HepG2 (cell line): Measurements from ENCODE around the gene MTA2. TPM values are rescaled to one million over a fixed set of nuclear protein-coding genes. Genes with fewer than 3 reads are reported as not detected.

Experiments
- AGO1 ChIP-seq: fragments of 200-400 bp; formaldehyde crosslinking; IDR thresholded peaks from 2 replicates; pipeline ENCODE4 v1.6.1; 2017; ENCODE audit warnings: mild to moderate bottlenecking, low read depth, low read length, moderate library complexity; ENCODE audit not compliant: poor library complexity, severe bottlenecking
- ISX ChIP-seq: sonication (generic); formaldehyde crosslinking; conservative IDR thresholded peaks from 2 replicates; pipeline ENCODE4 v1.5.0; 2020; ENCODE audit warnings: missing genetic modification reagents
- PTBP1 ChIP-seq: fragments of 200-400 bp; formaldehyde crosslinking; IDR thresholded peaks from 2 replicates; pipeline ENCODE4 v1.6.1; 2018; ENCODE audit warnings: low read length, low read depth; ENCODE audit not compliant: poor library complexity, severe bottlenecking
- RFX3 ChIP-seq: IDR thresholded peaks from 2 replicates; pipeline ENCODE4 v1.6.1; 2016; ENCODE audit warnings: missing biosample characterization, missing genetic modification reagents
- SALL2 ChIP-seq: sonication (generic); formaldehyde crosslinking; IDR thresholded peaks from 2 replicates; pipeline ENCODE4 v1.8.1; 2023; ENCODE audit warnings: mild to moderate bottlenecking, missing genetic modification reagents, inconsistent platforms
- SIX1 ChIP-seq: sonication (generic); formaldehyde crosslinking; IDR thresholded peaks from 2 replicates; pipeline ENCODE4 v1.4.0; 2020; ENCODE audit warnings: missing genetic modification reagents, borderline replicate concordance
- SPEN ChIP-seq: sonication (generic); formaldehyde crosslinking; IDR thresholded peaks from 2 replicates; pipeline ENCODE4 v1.5.1; 2020; ENCODE audit warnings: low read depth, mild to moderate bottlenecking, missing genetic modification reagents
- ZNF713 ChIP-seq: sonication (generic); formaldehyde crosslinking; IDR thresholded peaks from 2 replicates; pipeline ENCODE4 v1.4.0; 2020; ENCODE audit warnings: mild to moderate bottlenecking, missing genetic modification reagents
- polyA plus RNA-seq, 8 experiments: library from polyadenylated mRNA; depleted of rRNA in 3 of 8; stranded (reverse) in 7 of 8; unstranded in 1 of 8; fragments of >200 nt; fragmentation: Illumina TruSeq in 4 of 8; extraction: Trizol in 4 of 8; gene quantifications; 2 replicates each; pipeline versions ENCODE4 v1.2.1 to v1.2.3, GENCODE V29; 2011 to 2016; ENCODE audit warnings: low read depth in 4 of 8, missing spikeins in 1 of 8, mixed read lengths in 1 of 8; ENCODE audit not compliant: insufficient read depth in 1 of 8
- total RNA-seq, 5 experiments: library from RNA; depleted of rRNA; stranded (reverse); fragments of >200 nt; fragmentation: Illumina TruSeq; extraction: Trizol; gene quantifications; 2 replicates each; pipeline ENCODE4 v1.2.3, GENCODE V29; 2016; ENCODE audit warnings: low read depth in 1 of 5
- TF ChIP-seq, protein P1 (sequence below): conservative IDR thresholded peaks from 2 replicates; pipeline ENCODE4 v1.6.1; 2018; ENCODE audit warnings: missing genetic modification reagents
- TF ChIP-seq, protein P2 (sequence below): sonication (generic); formaldehyde crosslinking; IDR thresholded peaks from 2 replicates; pipeline ENCODE4 v1.4.0; 2020; ENCODE audit warnings: low read depth, mild to moderate bottlenecking, missing genetic modification reagents
- TF ChIP-seq, protein P3 (sequence below): sonication (generic); formaldehyde crosslinking; IDR thresholded peaks from 2 replicates; pipeline ENCODE4 v1.4.0; 2020; ENCODE audit warnings: missing genetic modification reagents, low read depth, mild to moderate bottlenecking, borderline replicate concordance
- TF ChIP-seq, protein P4 (sequence below), 2 experiments: sonication (generic) in 1 of 2; formaldehyde crosslinking in 1 of 2; IDR thresholded peaks; 2 replicates each; pipeline versions ENCODE4 v1.4.0 to v1.6.1; 2018 to 2020; ENCODE audit warnings: missing genetic modification reagents in 2 of 2, borderline replicate concordance in 1 of 2, low read depth in 1 of 2, mild to moderate bottlenecking in 1 of 2, missing biosample characterization in 1 of 2

Gene MTA2
- total and polyA plus RNA-seq, 2 of the 13 experiments (the other 11 are each of a cell fraction or from before 2014, with no cell fraction given), result 14.0 to 70.0 TPM

DNA sequence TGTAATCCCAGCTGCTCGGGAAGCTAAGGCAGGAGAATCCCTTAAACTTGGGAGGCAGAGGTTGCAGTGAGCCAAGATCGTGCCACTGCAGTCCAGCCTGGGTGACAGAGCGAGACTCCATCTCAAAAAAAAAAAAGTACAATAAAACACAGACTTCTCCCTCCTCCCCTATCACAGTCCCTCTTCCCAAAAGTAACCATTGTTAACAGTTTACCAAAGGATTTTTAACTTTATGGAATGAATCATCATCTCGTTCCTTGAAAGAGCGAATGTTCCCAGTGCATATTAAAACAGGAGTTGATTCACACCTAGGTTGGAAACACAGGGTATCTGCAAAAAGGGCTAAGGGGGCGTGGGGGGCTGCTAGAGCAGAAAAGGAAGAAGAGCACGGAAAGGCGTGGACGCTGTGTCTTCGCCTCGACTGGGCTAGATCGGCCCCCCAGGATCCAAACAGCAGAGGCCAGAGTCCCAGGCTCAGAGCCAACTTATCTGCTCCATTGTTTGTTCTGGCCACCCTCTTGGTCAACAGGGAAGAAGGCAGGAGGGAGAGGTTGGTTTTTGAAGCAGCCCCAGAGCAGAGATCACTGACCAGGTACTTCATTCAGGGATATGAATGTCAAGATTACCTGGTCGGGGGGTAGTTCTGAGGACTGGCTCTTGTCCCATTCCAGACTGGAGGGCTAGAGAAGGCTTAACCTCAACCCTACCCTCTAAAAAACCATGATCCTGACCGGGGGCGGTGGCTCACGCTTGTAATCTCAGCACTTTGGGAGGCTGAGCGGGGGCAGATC lies 52.9 kb downstream of the MTA2 start (continued):
- TF ChIP-seq, protein P1, sequence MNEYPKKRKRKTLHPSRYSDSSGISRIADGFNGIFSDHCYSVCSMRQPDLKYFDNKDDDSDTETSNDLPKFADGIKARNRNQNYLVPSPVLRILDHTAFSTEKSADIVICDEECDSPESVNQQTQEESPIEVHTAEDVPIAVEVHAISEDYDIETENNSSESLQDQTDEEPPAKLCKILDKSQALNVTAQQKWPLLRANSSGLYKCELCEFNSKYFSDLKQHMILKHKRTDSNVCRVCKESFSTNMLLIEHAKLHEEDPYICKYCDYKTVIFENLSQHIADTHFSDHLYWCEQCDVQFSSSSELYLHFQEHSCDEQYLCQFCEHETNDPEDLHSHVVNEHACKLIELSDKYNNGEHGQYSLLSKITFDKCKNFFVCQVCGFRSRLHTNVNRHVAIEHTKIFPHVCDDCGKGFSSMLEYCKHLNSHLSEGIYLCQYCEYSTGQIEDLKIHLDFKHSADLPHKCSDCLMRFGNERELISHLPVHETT, result peak; percentile 65
- no peak for TF ChIP-seq SPEN
- TF ChIP-seq ISX (CRISPR knock-in tag), result no peak
- TF ChIP-seq, protein P2, sequence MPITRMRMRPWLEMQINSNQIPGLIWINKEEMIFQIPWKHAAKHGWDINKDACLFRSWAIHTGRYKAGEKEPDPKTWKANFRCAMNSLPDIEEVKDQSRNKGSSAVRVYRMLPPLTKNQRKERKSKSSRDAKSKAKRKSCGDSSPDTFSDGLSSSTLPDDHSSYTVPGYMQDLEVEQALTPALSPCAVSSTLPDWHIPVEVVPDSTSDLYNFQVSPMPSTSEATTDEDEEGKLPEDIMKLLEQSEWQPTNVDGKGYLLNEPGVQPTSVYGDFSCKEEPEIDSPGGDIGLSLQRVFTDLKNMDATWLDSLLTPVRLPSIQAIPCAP, result no peak
- peak; percentile 50; the same call in 1 of the 2 replicates for TF ChIP-seq SALL2 (CRISPR knock-in tag)
- TF ChIP-seq, protein P3, sequence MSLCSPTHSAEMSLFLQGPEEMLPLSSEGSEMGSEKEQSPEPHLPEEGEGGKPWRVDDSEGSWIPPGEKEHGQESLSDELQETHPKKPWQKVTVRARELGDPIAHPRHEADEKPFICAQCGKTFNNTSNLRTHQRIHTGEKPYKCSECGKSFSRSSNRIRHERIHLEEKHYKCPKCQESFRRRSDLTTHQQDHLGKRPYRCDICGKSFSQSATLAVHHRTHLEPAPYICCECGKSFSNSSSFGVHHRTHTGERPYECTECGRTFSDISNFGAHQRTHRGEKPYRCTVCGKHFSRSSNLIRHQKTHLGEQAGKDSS (CRISPR knock-in tag), result no peak
- TF ChIP-seq RFX3, result no peak
- TF ChIP-seq SIX1 (CRISPR knock-in tag), result no peak
- TF ChIP-seq AGO1, result no peak
- TF ChIP-seq, protein P4, sequence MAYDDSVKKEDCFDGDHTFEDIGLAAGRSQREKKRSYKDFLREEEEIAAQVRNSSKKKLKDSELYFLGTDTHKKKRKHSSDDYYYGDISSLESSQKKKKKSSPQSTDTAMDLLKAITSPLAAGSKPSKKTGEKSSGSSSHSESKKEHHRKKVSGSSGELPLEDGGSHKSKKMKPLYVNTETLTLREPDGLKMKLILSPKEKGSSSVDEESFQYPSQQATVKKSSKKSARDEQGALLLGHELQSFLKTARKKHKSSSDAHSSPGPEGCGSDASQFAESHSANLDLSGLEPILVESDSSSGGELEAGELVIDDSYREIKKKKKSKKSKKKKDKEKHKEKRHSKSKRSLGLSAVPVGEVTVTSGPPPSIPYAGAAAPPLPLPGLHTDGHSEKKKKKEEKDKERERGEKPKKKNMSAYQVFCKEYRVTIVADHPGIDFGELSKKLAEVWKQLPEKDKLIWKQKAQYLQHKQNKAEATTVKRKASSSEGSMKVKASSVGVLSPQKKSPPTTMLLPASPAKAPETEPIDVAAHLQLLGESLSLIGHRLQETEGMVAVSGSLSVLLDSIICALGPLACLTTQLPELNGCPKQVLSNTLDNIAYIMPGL (CRISPR knock-in tag; IDR thresholded peaks at IDR 0.05; ENCODE audit: borderline replicate concordance in 1 of 2, low read depth in 1 of 2), result peak; percentile 21 to 35; a peak in 2 of 4 replicates
- no peak for TF ChIP-seq PTBP1
- no peak for TF ChIP-seq ZNF713 (CRISPR knock-in tag)
